OCI-LY1 (cell line): ENCODE data around the gene SENP8.

Experiments used
- CTCF ChIP-seq: fragments of 200-600 bp; sonication (generic), shearing (Covaris generic); IDR thresholded peaks from 2 replicates; pipeline ENCODE4 v1.5.1; 2017; ENCODE audit warnings: mild to moderate bottlenecking, antibody characterized with exemption, low read length, moderate library complexity, mixed read lengths
- EZH2 ChIP-seq: fragments of 200-600 bp; sonication (generic), shearing (Covaris generic); IDR thresholded peaks from 2 replicates; pipeline ENCODE4 v1.8.0; 2017; ENCODE audit warnings: borderline replicate concordance, mixed run types, mild to moderate bottlenecking, antibody characterized with exemption, low read length, moderate library complexity, mixed read lengths

GRCh38 chr15:72128359-72128758, 10.2 kb downstream of the SENP8 start:
- no peak for TF ChIP-seq CTCF
- TF ChIP-seq EZH2: no peak
